ENCODE results near the gene MRPL52.

DNA sequence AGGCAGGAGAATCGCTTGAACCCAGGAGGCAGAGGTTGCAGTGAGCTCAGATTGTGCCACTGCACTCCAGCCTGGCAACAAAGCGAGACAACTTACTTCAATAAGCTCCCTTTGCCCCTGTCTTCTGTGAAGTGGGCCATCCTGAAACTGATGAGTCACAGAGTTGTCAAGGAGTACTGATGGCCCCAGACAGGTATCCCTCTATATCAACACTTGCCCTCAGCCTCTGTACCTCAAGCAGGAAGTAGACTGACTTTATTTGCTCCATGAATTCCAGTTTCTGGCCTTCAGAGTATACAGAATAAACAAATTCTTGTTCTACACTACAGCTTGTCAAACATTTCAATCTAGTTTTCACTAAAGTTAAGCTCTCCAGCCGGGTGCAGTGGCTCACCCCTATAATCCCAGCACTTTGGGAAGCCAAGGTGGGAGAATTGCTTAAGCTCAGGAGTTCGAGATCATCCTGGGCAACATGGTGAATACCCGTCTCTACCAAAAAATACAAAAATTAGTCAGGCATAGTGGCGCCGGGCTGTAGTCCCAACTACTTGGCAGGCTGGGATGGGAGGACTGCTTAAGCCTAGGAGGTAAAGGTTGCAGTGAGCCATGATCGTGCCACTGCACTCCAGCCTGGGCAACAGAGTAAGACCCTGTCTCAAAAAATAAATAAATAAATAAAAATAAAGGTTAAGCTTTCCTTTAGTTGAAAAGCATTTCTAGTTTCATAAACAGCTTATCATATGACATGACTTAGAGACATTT lies 25.5 kb downstream of the MRPL52 start:
- no peak for TF ChIP-seq CTCF (IDR thresholded peaks at IDR 0.05)
- no peak for TF ChIP-seq POLR2A (IDR thresholded peaks at IDR 0.05)

Measured in Peyer's patch (tissue), 4 donors.